ENCODE measurements around the gene EYA3. TPM values are rescaled to one million over a fixed set of nuclear protein-coding genes. Genes with fewer than 3 reads are reported as not detected.

Gene EYA3
- total RNA-seq, 1 experiment from 2014 or later, result 23.1 TPM

- no peak for DNase-seq
- H3K4me3 ChIP-seq, result no peak overlapping the region
- no peaks in the 10 kb centered on the region for H3K27me3 ChIP-seq
- peaks cover 9% of the 10 kb centered on the region for H3K36me3 ChIP-seq
- H3K9me3 ChIP-seq, result no peaks in the 10 kb centered on the region
These were observed 29.2 kb downstream of the EYA3 start for GRCh38 chr1:28058971-28059878.

GRCh38 chr1:28058168-28058567, 30.2 kb downstream of the EYA3 start:
- Histone ChIP-seq H3K9me3 (no peaks in the 10 kb centered on the region), H3K36me3 (peaks cover 9% of the 10 kb centered on the region), H3K4me3 (no peak overlapping the region), H3K27me3 (no peaks in the 10 kb centered on the region)
- no peak for DNase-seq

DNA sequence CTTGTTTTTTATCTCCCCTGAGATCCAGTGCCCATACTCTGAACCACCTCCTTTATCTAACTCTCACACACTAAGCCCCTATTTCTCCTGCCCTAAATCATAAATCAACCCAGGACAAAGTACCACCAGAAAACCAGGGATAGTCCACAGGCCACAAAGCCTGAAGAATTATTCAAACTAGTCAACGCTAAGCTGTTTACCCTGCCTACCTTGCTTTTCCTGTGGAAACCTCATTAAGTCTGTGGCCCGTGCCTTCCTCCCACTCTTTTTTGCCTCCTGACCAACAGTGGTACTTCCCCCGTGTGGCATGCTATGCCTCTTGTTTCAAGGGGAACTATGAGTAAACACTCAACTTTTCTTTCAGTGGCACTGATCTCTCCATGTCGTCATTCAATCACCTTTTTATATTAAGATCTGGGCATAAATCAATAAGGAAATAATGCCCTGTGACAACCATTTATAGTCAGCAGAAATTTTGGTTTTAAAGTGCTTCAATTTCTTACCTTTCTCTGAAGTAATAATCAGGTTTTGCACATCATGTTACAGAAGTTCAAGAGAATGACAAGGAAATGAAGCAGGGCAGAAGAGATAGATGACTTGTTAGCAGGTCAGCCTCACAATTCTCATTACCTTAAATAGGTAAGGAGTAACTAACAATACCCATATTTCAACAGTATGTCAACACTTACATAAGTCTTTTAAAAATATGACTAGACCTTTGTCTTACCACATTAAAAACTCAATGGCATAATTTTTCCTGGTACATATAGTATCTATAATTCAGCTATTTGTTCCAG, 32.1 kb downstream of the EYA3 start:
- DNase-seq, result no peak
- H3K36me3 ChIP-seq, result peaks cover 9% of the 10 kb centered on the region
- H3K4me3 ChIP-seq, result no peak overlapping the region
- no peaks in the 10 kb centered on the region for H3K9me3 ChIP-seq
- H3K27me3 ChIP-seq, result no peaks in the 10 kb centered on the region

DNA sequence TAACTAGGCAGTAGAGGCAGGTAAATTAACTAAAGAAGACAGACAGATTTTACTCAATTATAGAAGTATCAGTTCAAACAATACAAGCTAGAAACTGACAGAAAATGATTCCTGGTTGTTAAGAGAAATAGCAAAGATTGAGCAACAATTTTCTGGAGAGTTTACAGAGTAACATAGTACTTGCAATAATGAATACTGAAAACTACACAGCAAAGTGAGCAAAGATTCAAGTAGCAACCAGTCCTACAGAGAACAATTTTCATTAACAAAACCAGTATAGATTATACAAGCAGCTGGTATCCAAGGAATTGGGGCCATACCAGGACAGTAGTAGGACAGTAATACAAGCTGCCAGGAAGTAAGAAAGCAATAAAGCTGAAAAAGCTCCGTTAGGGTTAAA, 37.6 kb downstream of the EYA3 start:
- peaks cover 7% of the 10 kb centered on the region for H3K36me3 ChIP-seq
- DNase-seq, result no peak

DNA sequence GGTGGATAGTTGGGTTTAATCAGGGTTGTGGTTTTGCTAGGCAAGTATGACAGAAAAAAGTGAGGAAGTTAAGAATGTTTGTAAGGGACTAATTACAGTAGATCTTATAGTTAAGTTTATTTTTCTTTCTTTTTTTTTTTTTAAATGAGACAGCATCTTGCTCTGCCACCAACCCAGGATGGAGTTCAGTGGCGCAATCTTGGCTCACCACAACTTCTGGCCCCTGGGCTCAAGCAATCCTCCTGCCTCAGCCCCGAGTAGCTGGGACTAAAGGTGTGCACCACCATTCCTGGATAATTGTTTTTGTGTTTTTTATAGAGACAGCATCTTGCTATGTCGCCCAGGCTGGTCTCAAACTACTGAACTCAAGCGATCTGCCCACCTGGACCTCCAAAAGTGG, 41.7 kb downstream of the EYA3 start:
- DNase-seq, result no peak
- no peaks in the 10 kb centered on the region for H3K9me3 ChIP-seq
- H3K27me3 ChIP-seq, result no peaks in the 10 kb centered on the region
- H3K4me3 ChIP-seq, result no peak overlapping the region
- H3K36me3 ChIP-seq, result peaks cover 7% of the 10 kb centered on the region

More for the DNA sequence above, 37.6 kb downstream of the EYA3 start:
- Histone ChIP-seq H3K27me3 (no peaks in the 10 kb centered on the region), H3K9me3 (no peaks in the 10 kb centered on the region), H3K4me3 (no peak overlapping the region)

DNA sequence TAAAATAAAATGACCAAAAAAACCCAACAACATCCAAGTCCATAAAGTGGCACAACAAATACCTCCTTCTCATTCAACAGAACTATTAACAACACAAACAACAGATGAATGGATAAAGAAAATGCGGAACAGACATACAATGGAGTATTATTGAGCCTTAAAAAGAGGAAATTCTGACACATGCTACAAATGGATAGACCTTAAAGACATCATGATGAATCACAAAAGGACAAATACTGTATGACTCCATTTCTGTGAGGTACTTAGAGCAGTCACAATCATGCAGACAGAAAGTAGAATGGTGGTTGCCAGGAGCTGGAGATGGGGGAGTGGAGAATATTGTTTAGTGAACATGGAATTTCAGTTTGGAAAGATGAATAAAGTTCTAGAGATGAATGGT, 42.6 kb downstream of the EYA3 start:
- Histone ChIP-seq H3K27me3 (no peaks in the 10 kb centered on the region), H3K9me3 (no peaks in the 10 kb centered on the region), H3K4me3 (no peak overlapping the region), H3K36me3 (peaks cover 7% of the 10 kb centered on the region)
- no peak for DNase-seq

- H3K4me3 ChIP-seq, result no peak overlapping the region
- no peaks in the 10 kb centered on the region for H3K27me3 ChIP-seq
- H3K9me3 ChIP-seq, result no peaks in the 10 kb centered on the region
- no peak for DNase-seq
- peaks cover 7% of the 10 kb centered on the region for H3K36me3 ChIP-seq
These were observed 44.0 kb downstream of the EYA3 start for GRCh38 chr1:28044399-28044798.

- Histone ChIP-seq H3K27me3 (no peaks in the 10 kb centered on the region), H3K9me3 (no peaks in the 10 kb centered on the region), H3K4me3 (no peak overlapping the region), H3K36me3 (peaks cover 9% of the 10 kb centered on the region)
- DNase-seq, result no peak
These were observed 49.1 kb downstream of the EYA3 start for GRCh38 chr1:28039341-28039740.

DNA sequence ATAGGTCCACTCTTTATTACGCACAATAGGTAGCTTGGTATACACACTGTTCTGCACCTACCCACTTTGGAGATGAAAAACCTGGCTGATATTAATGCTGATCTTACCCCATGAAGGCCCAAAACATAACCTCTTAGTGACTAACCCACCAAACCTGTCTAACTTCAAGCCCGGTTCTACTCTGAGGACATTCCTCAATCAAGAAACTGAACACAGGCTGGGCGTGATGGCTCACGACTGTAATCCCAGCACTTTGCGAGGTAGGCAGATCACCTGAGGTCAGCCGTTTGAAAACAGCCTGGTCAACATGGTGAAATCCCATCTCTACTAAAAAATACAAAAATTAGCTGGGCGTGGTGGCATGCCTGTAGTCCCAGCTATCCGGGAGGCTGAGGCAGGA, 50.5 kb downstream of the EYA3 start:
- Histone ChIP-seq H3K9me3 (no peaks in the 10 kb centered on the region), H3K27me3 (no peaks in the 10 kb centered on the region), H3K36me3 (peaks cover 10% of the 10 kb centered on the region), H3K4me3 (no peak overlapping the region)
- no peak for DNase-seq

GRCh38 chr1:28037206-28037605, 51.2 kb downstream of the EYA3 start:
- Histone ChIP-seq H3K4me3 (no peak overlapping the region), H3K27me3 (no peaks in the 10 kb centered on the region), H3K9me3 (no peaks in the 10 kb centered on the region), H3K36me3 (peaks cover 18% of the 10 kb centered on the region)
- no peak for DNase-seq

GRCh38 chr1:28036431-28036830, 52.0 kb downstream of the EYA3 start:
- Histone ChIP-seq H3K9me3 (no peaks in the 10 kb centered on the region), H3K4me3 (no peak overlapping the region), H3K27me3 (no peaks in the 10 kb centered on the region), H3K36me3 (peaks cover 19% of the 10 kb centered on the region)
- no peak for DNase-seq

GRCh38 chr1:28035420-28035819, 53.0 kb downstream of the EYA3 start:
- Histone ChIP-seq H3K4me3 (no peak overlapping the region), H3K27me3 (no peaks in the 10 kb centered on the region), H3K36me3 (peaks cover 19% of the 10 kb centered on the region), H3K9me3 (no peaks in the 10 kb centered on the region)
- DNase-seq, result no peak

DNA sequence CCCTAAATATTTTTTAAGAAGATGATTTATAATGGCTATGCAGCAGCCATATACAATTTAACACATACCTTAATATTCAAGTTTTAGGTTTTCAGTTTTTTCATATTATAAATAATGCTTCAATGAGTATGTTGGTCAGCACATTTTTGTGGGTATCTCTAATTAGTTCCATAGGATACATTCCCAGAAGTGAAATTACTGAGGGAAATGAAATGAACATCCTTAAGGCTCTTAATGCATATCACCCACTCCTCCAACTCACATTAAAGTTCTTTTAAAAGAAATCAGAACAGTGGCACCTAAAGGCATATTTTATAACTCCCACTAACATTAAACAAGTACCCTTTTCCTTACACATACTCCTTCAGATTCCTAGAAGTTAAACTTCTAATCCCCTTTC, 56.1 kb downstream of the EYA3 start:
- DNase-seq, result no peak

DNA sequence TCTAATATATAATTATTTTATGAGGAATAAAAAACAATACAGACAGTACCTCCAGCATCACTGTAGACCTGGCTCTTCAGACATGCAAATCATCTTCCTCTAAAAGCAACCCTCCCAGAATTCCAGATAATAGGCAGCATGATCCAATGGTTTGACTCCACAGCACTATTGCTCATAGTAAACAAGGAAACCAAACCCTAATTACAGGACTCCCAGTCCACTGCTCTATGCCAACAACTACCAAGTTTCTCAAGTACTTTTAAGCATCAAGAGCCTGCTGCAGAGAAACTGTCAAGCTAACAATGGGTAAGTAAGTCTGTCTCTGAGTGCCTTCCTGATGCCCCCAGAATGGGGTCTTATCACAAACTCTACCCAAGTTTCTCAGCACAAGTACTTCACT, 57.2 kb downstream of the EYA3 start:
- no peak for DNase-seq
- Histone ChIP-seq H3K9me3 (no peaks in the 10 kb centered on the region), H3K4me3 (no peak overlapping the region), H3K36me3 (peaks cover 14% of the 10 kb centered on the region), H3K27me3 (no peaks in the 10 kb centered on the region)

More for the DNA sequence above, 56.1 kb downstream of the EYA3 start:
- Histone ChIP-seq H3K27me3 (no peaks in the 10 kb centered on the region), H3K4me3 (no peak overlapping the region), H3K9me3 (no peaks in the 10 kb centered on the region), H3K36me3 (peaks cover 17% of the 10 kb centered on the region)

DNA sequence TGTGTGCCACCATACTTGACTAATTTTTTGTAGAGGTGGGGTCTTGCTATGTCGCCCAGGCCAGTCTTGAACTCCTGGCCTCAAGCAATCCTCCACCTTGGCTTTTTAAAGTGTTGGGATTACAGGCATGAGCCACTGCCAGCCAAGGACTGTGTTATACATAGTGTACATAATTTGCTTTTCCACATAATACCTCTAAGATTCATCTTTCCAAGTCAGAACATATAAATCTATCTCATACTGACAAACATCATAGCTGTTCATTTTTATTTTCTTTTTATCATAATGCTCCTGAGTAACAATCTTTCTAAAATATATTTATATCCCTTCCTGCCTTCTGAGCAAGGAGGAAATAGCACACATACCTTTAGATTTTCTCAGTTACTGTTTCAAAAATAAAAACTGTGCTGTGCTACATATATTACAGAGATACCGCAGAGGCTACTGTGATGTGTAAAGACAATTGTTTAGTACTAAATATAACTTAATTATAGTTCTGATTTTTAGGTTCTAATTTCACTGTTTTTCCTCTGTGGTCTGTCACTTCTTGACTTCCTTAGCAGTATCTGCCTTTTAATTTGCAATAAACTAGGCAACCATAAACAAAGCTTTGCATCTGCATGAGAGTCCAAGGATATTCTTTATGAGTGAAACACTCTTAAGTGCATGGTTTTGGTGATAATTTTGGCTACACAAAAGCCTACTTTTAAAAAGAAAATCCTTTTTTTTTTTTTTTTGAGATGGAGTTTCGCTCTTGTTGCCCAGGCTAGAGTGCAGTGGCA, 59.3 kb downstream of the EYA3 start:
- Histone ChIP-seq H3K36me3 (peaks cover 23% of the 10 kb centered on the region), H3K4me3 (no peak overlapping the region), H3K27me3 (no peaks in the 10 kb centered on the region), H3K9me3 (no peaks in the 10 kb centered on the region)
- DNase-seq, result no peak

GRCh38 chr1:28027660-28028059, 60.8 kb downstream of the EYA3 start:
- no peaks in the 10 kb centered on the region for H3K27me3 ChIP-seq
- no peak for DNase-seq
- no peak overlapping the region for H3K4me3 ChIP-seq
- H3K36me3 ChIP-seq, result peaks cover 18% of the 10 kb centered on the region
- H3K9me3 ChIP-seq, result no peaks in the 10 kb centered on the region

GRCh38 chr1:28027238-28027637, 61.2 kb downstream of the EYA3 start:
- H3K9me3 ChIP-seq, result no peaks in the 10 kb centered on the region
- no peaks in the 10 kb centered on the region for H3K27me3 ChIP-seq
- DNase-seq, result no peak
- H3K36me3 ChIP-seq, result peaks cover 14% of the 10 kb centered on the region
- H3K4me3 ChIP-seq, result no peak overlapping the region

Measured in MG63 (cell line).